ENCODE measurements around the gene WDR44.

- no peak for TF ChIP-seq POLR2AphosphoS5 (IDR thresholded peaks at IDR 0.05; ENCODE audit: insufficient read depth in 1 of 2, low read depth in 1 of 2)
- TF ChIP-seq CTCF (IDR thresholded peaks at IDR 0.05) = no peak
Measured at GRCh38 chrX:118347736-118348135, 1.8 kb downstream of the WDR44 start.

Measured in vagina (tissue), 2 donors.